H9 (cell line): ENCODE measurements around the gene TMEM174. TPM values are rescaled to one million over a fixed set of nuclear protein-coding genes. Genes with fewer than 3 reads are reported as not detected.

Experiments used
- DNase-seq: peaks from one replicate; pipeline ENCODE4 v3.0.0-alpha.2; 2017
- H2AFZ ChIP-seq: one replicate; pipeline ENCODE4 v1.6.1; 2013; ENCODE audit warnings: mild to moderate bottlenecking, low read length, control low read depth, moderate library complexity
- H2AK5ac ChIP-seq: 2 replicates; pipeline ENCODE4 v1.6.1; 2013; ENCODE audit warnings: low read length, control low read depth, mixed read lengths; ENCODE audit not compliant: insufficient read length
- H2BK120ac ChIP-seq: one replicate; pipeline ENCODE4 v1.6.1; 2013; ENCODE audit warnings: low read depth, mild to moderate bottlenecking, low read length, control low read depth, inconsistent platforms; ENCODE audit not compliant: poor library complexity, severe bottlenecking
- H2BK12ac ChIP-seq: 2 replicates; pipeline ENCODE4 v1.6.1; 2013; ENCODE audit warnings: low read length, control low read depth, mixed read lengths, low read depth; ENCODE audit not compliant: insufficient read length
- H2BK15ac ChIP-seq: 2 replicates; pipeline ENCODE4 v1.6.1; 2013; ENCODE audit warnings: low read depth, low read length, control low read depth
- H2BK20ac ChIP-seq: one replicate; pipeline ENCODE4 v1.6.1; 2013; ENCODE audit warnings: low read depth, mild to moderate bottlenecking, low read length, control low read depth, inconsistent platforms; ENCODE audit not compliant: poor library complexity, severe bottlenecking
- H2BK5ac ChIP-seq: 2 replicates; pipeline ENCODE4 v1.6.1; 2013; ENCODE audit warnings: low read length, control low read depth, mixed read lengths; ENCODE audit not compliant: insufficient read length
- H3K14ac ChIP-seq: 2 replicates; pipeline ENCODE4 v1.6.1; 2013; ENCODE audit warnings: low read length, control low read depth; ENCODE audit not compliant: insufficient read depth
- H3K18ac ChIP-seq: 2 replicates; pipeline ENCODE4 v1.6.1; 2013; ENCODE audit warnings: low read depth, mild to moderate bottlenecking, mixed read lengths, low read length, control low read depth; ENCODE audit not compliant: insufficient read length
- H3K23ac ChIP-seq: 2 replicates; pipeline ENCODE4 v1.6.1; 2013; ENCODE audit warnings: low read length, control low read depth, mixed read lengths, low read depth; ENCODE audit not compliant: insufficient read length
- H3K23me2 ChIP-seq: 2 replicates; pipeline ENCODE4 v1.6.1; 2013; ENCODE audit warnings: low read depth, mild to moderate bottlenecking, mixed read lengths, low read length, control low read depth; ENCODE audit not compliant: insufficient read length, poor library complexity, severe bottlenecking
- H3K27ac ChIP-seq: 2 replicates; pipeline ENCODE4 v1.5.1; 2013; ENCODE audit warnings: low read length, control low read depth, mixed read lengths, low read depth; ENCODE audit not compliant: insufficient read length
- H3K27me3 ChIP-seq: 2 replicates; pipeline ENCODE4 v1.6.1; 2013; ENCODE audit warnings: low read length, control low read depth, inconsistent platforms; ENCODE audit not compliant: insufficient read depth
- H3K4ac ChIP-seq: 2 replicates; pipeline ENCODE4 v1.6.1; 2013; ENCODE audit warnings: low read depth, mild to moderate bottlenecking, control low read depth, inconsistent platforms, low read length, moderate library complexity
- H3K4me1 ChIP-seq: 2 replicates; pipeline ENCODE4 v1.6.1; 2013; ENCODE audit warnings: low read length, control low read depth, inconsistent platforms; ENCODE audit not compliant: insufficient read depth
- H3K4me2 ChIP-seq: 2 replicates; pipeline ENCODE4 v1.6.1; 2013; ENCODE audit warnings: low read length, control low read depth, mixed read lengths; ENCODE audit not compliant: insufficient read length, insufficient read depth
- H3K56ac ChIP-seq: 2 replicates; pipeline ENCODE4 v1.6.1; 2013; ENCODE audit warnings: low read depth, mild to moderate bottlenecking, mixed read lengths, low read length, control low read depth; ENCODE audit not compliant: insufficient read length
- H3K79me1 ChIP-seq: 2 replicates; pipeline ENCODE4 v1.6.1; 2013; ENCODE audit warnings: low read depth, mild to moderate bottlenecking, moderate library complexity, low read length, control low read depth, inconsistent platforms; ENCODE audit not compliant: insufficient read depth, poor library complexity, severe bottlenecking
- H3K79me2 ChIP-seq: 2 replicates; pipeline ENCODE4 v1.6.1; 2013; ENCODE audit warnings: low read length, control low read depth, inconsistent platforms; ENCODE audit not compliant: insufficient read depth
- H3K9ac ChIP-seq: 2 replicates; pipeline ENCODE4 v1.6.1; 2013; ENCODE audit warnings: low read length, control low read depth, mixed read lengths; ENCODE audit not compliant: insufficient read length; ENCODE audit errors: extremely low read depth
- H3K9me3 ChIP-seq: one replicate; pipeline ENCODE4 v1.6.1; 2013; ENCODE audit warnings: low read depth, low read length, inconsistent platforms; ENCODE audit not compliant: control insufficient read depth
- H3T11ph ChIP-seq: one replicate; pipeline ENCODE4 v1.6.1; 2013; ENCODE audit warnings: mild to moderate bottlenecking, low read length, control low read depth, inconsistent platforms
- H4K20me1 ChIP-seq: one replicate; pipeline ENCODE4 v1.6.1; 2013; ENCODE audit not compliant: control insufficient read depth, insufficient read length, insufficient read depth
- H4K5ac ChIP-seq: 2 replicates; pipeline ENCODE4 v1.6.1; 2013; ENCODE audit warnings: low read depth, mild to moderate bottlenecking, mixed read lengths, low read length, control low read depth; ENCODE audit not compliant: insufficient read length
- H4K8ac ChIP-seq: replicated peaks from 2 replicates; pipeline ENCODE4 v1.6.1; 2013; ENCODE audit warnings: low read length, control low read depth, mixed read lengths, low read depth; ENCODE audit not compliant: insufficient read length
- H4K91ac ChIP-seq: 2 replicates; pipeline ENCODE4 v1.6.1; 2013; ENCODE audit warnings: low read depth, mild to moderate bottlenecking, moderate library complexity, mixed read lengths, low read length, control low read depth; ENCODE audit not compliant: insufficient read length
- H3K27ac Mint-ChIP-seq, 3 experiments: 2 replicates in 2 of 3; 3 replicates in 1 of 3; pipeline ENCODE4 v1.8.0; 2020 to 2021; ENCODE audit warnings: mixed read lengths in 3 of 3, mild to moderate bottlenecking in 1 of 3, moderate library complexity in 1 of 3
- H3K27me3 Mint-ChIP-seq: 2 replicates; pipeline ENCODE4 v1.8.0; 2021; ENCODE audit warnings: low read depth, mild to moderate bottlenecking, moderate library complexity, mixed read lengths
- H3K36me3 Mint-ChIP-seq, 3 experiments: 2 replicates in 2 of 3; 3 replicates in 1 of 3; pipeline ENCODE4 v1.8.0; 2020 to 2021; ENCODE audit warnings: low read depth in 3 of 3, mixed read lengths in 3 of 3; ENCODE audit not compliant: insufficient read depth in 1 of 3
- H3K4me1 Mint-ChIP-seq, 2 experiments: 2 replicates each; pipeline ENCODE4 v1.8.0; 2020; ENCODE audit warnings: mixed read lengths in 2 of 2
- H3K4me3 Mint-ChIP-seq, 2 experiments: 2 replicates in 1 of 2; 3 replicates in 1 of 2; pipeline ENCODE4 v1.8.0; 2020 to 2021; ENCODE audit warnings: mild to moderate bottlenecking in 2 of 2, mixed read lengths in 2 of 2, moderate library complexity in 1 of 2
- H3K9me3 Mint-ChIP-seq, 2 experiments: 2 replicates in 1 of 2; 3 replicates in 1 of 2; pipeline ENCODE4 v1.8.0; 2020; ENCODE audit warnings: mild to moderate bottlenecking in 2 of 2, mixed read lengths in 2 of 2, moderate library complexity in 1 of 2
- WGBS: extraction: QIAGEN DNeasy Blood & Tissue Kit; methylation state at CpG from one replicate; pipeline ENCODE4 v1.1.7; 2013; ENCODE audit warnings: missing lambda C conversion rate, low lambda C conversion rate, mixed read lengths; ENCODE audit not compliant: insufficient read length; ENCODE audit errors: extremely low coverage; 5-methylcytosine and 5-hydroxymethylcytosine counted together
- total RNA-seq: library from RNA; stranded (reverse); gene quantifications from 2 replicates; pipeline ENCODE4 v1.2.1, GENCODE V29; 2021
- TF ChIP-seq, protein P1 (sequence below): fragments of 200-600 bp; sonication (generic); conservative IDR thresholded peaks from 3 replicates; pipeline ENCODE4 v1.8.0; 2021; ENCODE audit warnings: antibody characterized with exemption, mild to moderate bottlenecking

The TMEM174 gene
- total RNA-seq, 1 experiment from 2014 or later = not detected

DNA sequence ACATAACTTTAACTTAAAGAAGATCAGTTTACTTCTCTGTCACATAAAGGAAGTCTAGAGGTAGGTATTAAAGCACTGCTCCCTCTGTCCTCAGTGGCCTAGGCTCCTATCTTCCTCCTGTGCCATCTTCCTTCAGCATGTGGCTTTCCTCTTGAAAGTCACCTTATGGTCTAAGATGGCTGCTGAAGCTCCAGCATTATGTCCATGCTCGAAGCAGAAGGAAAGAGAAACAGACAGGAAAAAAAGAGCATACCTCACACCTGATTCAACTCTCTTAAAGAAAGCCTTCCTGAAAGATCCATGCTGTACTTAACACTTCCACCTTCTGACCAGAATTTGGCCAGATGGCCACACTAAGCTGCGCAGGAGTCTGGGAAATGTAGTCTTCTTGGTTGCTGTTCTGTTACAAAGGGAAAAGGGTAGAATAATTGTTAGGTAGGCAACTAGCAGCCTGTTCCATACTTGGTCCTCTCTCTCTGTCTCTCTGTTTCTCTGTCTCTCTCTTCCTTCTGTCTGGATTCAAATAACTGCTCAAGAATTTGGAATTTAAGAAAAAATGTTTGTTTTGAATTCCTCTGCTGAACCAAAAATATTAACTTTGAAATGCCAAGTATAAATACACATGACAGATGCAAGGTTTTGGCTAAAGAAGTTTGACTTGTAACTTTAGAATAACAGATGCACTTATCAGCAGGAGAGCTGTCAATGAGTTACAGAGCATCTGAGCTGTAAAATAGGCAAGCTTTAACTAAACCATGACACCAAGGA lies 16.0 kb downstream of the TMEM174 start:
- Histone ChIP-seq H3K9me3 (no peaks in the 10 kb centered on the region), H2BK15ac (no peak overlapping the region), H2BK20ac (no peak overlapping the region), H2BK120ac (no peak overlapping the region), H2BK5ac (no peak overlapping the region), H3K27ac (no peak overlapping the region), H3K18ac (no peak overlapping the region), H4K5ac (no peak overlapping the region), H4K8ac (no peak overlapping the region), H3K4ac (no peak overlapping the region), H3K56ac (no peak overlapping the region), H3T11ph (no peak overlapping the region), H4K20me1 (no peaks in the 10 kb centered on the region), H3K4me2 (no peak overlapping the region), H2AFZ (peak overlapping the region; percentile 88), H3K14ac (no peak overlapping the region), H3K79me2 (no peaks in the 10 kb centered on the region), H3K23me2 (no peaks in the 10 kb centered on the region), H2AK5ac (no peak overlapping the region), H2BK12ac (no peak overlapping the region), H4K91ac (no peak overlapping the region), H3K23ac (no peak overlapping the region), H3K27me3 (no peaks in the 10 kb centered on the region), H3K4me1 (no peaks in the 10 kb centered on the region; the same call in 1 of the 2 replicates), H3K9ac (no peak overlapping the region), H3K79me1 (no peaks in the 10 kb centered on the region)
- H3K27me3 Mint-ChIP-seq = peaks cover 6% of the 10 kb centered on the region
- H3K36me3 Mint-ChIP-seq = peaks cover 5 to 12% (median 6%) of the 10 kb centered on the region in 3 experiments
- no CpG with 5 or more reads among the region's 2 CpGs for WGBS
- peak; percentile 39 for DNase-seq
- H3K27ac Mint-ChIP-seq = peak overlapping the region in 1 of 3 experiments; percentile 67; a peak in 1 of 7 replicates
- H3K4me3 Mint-ChIP-seq = peak overlapping the region in 1 of 2 experiments; percentile 10; a peak in 1 of 5 replicates
- TF ChIP-seq, protein P1, sequence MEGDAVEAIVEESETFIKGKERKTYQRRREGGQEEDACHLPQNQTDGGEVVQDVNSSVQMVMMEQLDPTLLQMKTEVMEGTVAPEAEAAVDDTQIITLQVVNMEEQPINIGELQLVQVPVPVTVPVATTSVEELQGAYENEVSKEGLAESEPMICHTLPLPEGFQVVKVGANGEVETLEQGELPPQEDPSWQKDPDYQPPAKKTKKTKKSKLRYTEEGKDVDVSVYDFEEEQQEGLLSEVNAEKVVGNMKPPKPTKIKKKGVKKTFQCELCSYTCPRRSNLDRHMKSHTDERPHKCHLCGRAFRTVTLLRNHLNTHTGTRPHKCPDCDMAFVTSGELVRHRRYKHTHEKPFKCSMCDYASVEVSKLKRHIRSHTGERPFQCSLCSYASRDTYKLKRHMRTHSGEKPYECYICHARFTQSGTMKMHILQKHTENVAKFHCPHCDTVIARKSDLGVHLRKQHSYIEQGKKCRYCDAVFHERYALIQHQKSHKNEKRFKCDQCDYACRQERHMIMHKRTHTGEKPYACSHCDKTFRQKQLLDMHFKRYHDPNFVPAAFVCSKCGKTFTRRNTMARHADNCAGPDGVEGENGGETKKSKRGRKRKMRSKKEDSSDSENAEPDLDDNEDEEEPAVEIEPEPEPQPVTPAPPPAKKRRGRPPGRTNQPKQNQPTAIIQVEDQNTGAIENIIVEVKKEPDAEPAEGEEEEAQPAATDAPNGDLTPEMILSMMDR = no peak
- peaks cover 12 to 15% of the 10 kb centered on the region in 2 experiments for H3K4me1 Mint-ChIP-seq
- H3K9me3 Mint-ChIP-seq = peaks cover 10 to 12% of the 10 kb centered on the region in 2 experiments
